Measurements from ENCODE around the gene SATB1.

GRCh38 chr3:18393906-18394305 is 31.2 kb downstream of the SATB1 start:
- no peak for TF ChIP-seq CTCF (IDR thresholded peaks at IDR 0.05; ENCODE audit: low read depth, low read length)
- no peak for TF ChIP-seq POLR2A (IDR thresholded peaks at IDR 0.05; ENCODE audit: extremely low read depth, insufficient read length)
- TF ChIP-seq, protein P1, sequence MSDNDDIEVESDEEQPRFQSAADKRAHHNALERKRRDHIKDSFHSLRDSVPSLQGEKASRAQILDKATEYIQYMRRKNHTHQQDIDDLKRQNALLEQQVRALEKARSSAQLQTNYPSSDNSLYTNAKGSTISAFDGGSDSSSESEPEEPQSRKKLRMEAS (IDR thresholded peaks at IDR 0.05; ENCODE audit: low read depth, low read length): no peak
- no peak for TF ChIP-seq MYC (IDR thresholded peaks at IDR 0.05; ENCODE audit: low read depth, low read length)

All from NB4 (cell line).